ENCODE results near the gene ACTL10. TPM values are rescaled to one million over a fixed set of nuclear protein-coding genes. Genes with fewer than 3 reads are reported as not detected.

Gene ACTL10
- total RNA-seq, 1 donor from 2014 or later, result 26.3 TPM

DNA sequence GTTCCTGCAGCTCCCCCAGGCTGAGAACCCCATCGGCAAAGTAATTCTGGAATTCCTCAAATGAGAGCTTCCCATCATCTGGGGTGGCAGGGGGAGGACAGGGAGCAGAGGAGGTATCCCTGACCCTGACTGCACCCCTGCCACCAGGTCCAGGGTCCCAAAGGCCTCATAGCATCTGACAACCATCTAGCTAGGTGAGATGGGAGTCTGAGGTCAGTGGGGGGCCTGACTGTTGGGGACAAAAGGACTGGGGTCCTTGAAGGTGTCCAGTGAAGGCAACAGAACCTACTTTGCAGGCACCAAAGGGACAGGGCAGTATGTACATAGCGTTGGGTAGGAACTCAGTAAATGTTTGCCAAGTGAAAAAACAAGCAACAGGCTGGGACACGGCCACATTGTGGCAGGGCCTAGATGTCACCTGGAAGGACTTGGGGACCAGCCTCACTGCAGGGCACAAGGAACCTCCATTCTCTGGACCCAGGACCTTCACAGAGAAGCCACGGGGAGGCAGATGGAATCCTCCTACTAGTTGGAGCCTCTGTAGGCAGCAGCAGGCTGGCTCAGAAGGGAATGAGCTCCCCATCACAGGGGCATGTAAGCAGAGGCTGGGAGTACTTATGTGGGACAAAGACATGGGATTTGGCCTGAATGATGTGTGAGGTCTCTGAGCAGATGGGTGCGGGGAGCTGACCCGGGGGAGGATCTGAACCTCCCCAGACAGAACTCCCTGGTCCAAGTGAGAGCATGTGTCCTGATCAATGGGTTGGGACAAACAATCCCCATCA lies 4.2 kb downstream of the ACTL10 start:
- intact Hi-C loops (cut with DNase I), result loop anchor here (5.0 kb wide), 1 partner anchor 441 kb away; the partner anchor contains the start of gene EIF2S2
- no peak for DNase-seq (ENCODE audit: low spot score in 2 of 2)
- Histone ChIP-seq H3K27me3 (no peaks in the 10 kb centered on the region), H3K9me3 (no peaks in the 10 kb centered on the region), H3K27ac (peak overlapping the region; percentile 46 to 97), H3K4me3 (no peak overlapping the region), H3K4me1 (peaks cover 9 to 54% of the 10 kb centered on the region in 2 donors), H3K36me3 (no peaks in the 10 kb centered on the region)
- TF ChIP-seq, protein P1, sequence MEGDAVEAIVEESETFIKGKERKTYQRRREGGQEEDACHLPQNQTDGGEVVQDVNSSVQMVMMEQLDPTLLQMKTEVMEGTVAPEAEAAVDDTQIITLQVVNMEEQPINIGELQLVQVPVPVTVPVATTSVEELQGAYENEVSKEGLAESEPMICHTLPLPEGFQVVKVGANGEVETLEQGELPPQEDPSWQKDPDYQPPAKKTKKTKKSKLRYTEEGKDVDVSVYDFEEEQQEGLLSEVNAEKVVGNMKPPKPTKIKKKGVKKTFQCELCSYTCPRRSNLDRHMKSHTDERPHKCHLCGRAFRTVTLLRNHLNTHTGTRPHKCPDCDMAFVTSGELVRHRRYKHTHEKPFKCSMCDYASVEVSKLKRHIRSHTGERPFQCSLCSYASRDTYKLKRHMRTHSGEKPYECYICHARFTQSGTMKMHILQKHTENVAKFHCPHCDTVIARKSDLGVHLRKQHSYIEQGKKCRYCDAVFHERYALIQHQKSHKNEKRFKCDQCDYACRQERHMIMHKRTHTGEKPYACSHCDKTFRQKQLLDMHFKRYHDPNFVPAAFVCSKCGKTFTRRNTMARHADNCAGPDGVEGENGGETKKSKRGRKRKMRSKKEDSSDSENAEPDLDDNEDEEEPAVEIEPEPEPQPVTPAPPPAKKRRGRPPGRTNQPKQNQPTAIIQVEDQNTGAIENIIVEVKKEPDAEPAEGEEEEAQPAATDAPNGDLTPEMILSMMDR (IDR thresholded peaks at IDR 0.05), result no peak

DNA sequence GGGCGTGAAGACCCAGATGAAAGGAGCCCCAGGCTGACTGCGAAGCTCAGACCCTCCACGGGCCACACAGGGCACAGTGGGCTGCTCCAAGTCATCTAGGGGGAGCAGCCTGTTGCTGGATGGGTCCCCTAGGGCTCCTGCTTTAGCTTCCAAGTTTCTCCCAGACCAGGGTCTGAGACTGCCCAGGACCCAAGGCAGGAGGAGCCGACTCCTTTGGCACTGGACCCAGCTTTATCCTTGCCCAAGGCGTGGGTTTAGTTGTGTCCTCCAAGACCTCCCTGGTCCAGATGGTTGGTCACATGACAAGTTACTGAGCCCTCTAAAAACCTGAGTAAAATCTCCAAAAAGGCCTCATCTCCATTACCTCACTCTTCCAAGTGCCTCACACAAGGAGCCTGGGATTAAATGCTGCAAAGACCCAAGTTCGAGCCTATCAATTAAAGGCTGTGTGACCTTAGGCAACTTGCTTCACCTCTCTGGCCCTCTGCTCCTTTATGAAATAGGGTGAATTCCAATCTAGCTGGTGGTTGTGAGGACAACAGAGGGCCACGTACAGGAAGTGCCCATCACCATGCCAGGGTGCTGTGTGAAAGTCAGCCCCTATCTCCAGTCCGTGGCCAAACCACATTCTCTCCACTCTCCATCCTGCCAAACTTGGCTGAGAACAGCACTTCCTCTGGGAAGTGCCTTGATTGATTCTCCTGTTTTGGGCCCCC lies 5.0 kb downstream of the ACTL10 start:
- intact Hi-C loops (cut with DNase I), result loop anchor here (5.0 kb wide), 1 partner anchor 441 kb away; the partner anchor contains the start of gene EIF2S2
- Histone ChIP-seq H3K4me1 (peaks cover 13 to 54% of the 10 kb centered on the region in 2 donors), H3K4me3 (no peak overlapping the region), H3K27me3 (no peaks in the 10 kb centered on the region), H3K27ac (peak overlapping the region; percentile 46 to 97), H3K9me3 (no peaks in the 10 kb centered on the region), H3K36me3 (no peaks in the 10 kb centered on the region)
- TF ChIP-seq, protein P1 (IDR thresholded peaks at IDR 0.05), result no peak
- no peak for DNase-seq (ENCODE audit: low spot score in 2 of 2)

DNA sequence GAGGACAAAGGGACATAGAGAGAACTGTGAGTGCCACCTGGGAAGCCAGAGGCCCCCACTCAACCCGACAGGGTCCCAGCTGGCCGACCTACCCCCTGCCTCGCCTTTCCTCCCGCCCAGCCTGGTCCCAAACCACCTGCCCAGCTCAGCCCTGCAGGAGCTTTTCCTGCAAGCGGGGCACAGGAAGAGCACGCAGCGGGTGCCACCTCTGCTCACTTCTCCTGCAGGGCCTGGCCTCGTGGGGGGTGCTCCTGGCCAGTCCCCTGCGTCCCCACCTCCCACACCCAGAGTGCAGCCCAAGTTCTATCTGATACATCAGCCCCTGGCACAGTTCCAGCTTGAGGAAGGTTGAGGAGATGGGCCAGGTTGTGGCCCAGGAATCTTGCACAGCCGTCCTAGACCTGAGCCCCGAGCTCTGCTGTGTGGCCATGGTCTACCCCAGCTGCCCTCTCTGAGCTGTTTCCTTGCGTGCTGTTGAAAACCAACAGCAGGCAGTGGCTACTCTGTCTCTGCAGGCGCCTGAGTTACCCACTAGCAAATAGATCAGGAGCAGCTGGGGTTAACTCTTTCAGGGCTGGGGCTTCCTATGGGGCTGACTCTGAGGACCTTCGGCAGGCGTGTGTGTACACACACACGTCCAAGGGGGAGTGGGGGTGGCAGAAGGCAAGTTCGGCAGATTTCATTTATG lies 5.8 kb downstream of the ACTL10 start:
- TF ChIP-seq, protein P1 (IDR thresholded peaks at IDR 0.05), result no peak
- H3K27me3 ChIP-seq, result no peaks in the 10 kb centered on the region
- H3K9me3 ChIP-seq, result no peaks in the 10 kb centered on the region
- intact Hi-C loops (cut with DNase I), result loop anchor here (5.0 kb wide), 1 partner anchor 440 kb away; the partner anchor contains the start of gene EIF2S2
- H3K4me1 ChIP-seq, result peaks cover 12 to 54% of the 10 kb centered on the region in 2 donors
- H3K4me3 ChIP-seq, result peak overlapping the region; percentile 67 to 84
- no peaks in the 10 kb centered on the region for H3K36me3 ChIP-seq
- DNase-seq (ENCODE audit: low spot score in 2 of 2), result no peak
- peak overlapping the region; percentile 96 to 97 for H3K27ac ChIP-seq

DNA sequence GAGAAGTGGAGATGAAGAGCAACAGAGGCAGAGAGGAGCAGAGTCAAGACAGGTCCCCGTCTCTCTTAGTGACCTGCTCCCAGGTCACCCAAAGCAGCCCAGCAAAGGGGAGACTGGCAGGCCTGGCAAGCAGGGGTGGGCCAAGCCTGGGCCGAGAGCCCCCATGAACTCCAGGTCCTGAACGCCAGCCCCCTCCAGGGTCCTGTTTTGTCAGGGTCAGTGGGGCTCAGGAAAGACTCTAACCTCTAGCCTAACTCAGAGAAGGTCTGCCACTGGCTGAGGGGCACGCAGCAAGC lies 6.3 kb downstream of the ACTL10 start:
- Histone ChIP-seq H3K9me3 (no peaks in the 10 kb centered on the region), H3K4me3 (peak overlapping the region; percentile 67 to 84), H3K27me3 (no peaks in the 10 kb centered on the region), H3K27ac (peak overlapping the region; percentile 96 to 97), H3K36me3 (no peaks in the 10 kb centered on the region), H3K4me1 (peaks cover 9 to 52% of the 10 kb centered on the region in 2 donors)
- TF ChIP-seq, protein P1 (IDR thresholded peaks at IDR 0.05), result no peak
- DNase-seq (ENCODE audit: low spot score in 2 of 2), result no peak
- intact Hi-C loops (cut with DNase I), result loop anchor here (5.0 kb wide), 1 partner anchor 439 kb away; the partner anchor contains the start of gene EIF2S2

DNA sequence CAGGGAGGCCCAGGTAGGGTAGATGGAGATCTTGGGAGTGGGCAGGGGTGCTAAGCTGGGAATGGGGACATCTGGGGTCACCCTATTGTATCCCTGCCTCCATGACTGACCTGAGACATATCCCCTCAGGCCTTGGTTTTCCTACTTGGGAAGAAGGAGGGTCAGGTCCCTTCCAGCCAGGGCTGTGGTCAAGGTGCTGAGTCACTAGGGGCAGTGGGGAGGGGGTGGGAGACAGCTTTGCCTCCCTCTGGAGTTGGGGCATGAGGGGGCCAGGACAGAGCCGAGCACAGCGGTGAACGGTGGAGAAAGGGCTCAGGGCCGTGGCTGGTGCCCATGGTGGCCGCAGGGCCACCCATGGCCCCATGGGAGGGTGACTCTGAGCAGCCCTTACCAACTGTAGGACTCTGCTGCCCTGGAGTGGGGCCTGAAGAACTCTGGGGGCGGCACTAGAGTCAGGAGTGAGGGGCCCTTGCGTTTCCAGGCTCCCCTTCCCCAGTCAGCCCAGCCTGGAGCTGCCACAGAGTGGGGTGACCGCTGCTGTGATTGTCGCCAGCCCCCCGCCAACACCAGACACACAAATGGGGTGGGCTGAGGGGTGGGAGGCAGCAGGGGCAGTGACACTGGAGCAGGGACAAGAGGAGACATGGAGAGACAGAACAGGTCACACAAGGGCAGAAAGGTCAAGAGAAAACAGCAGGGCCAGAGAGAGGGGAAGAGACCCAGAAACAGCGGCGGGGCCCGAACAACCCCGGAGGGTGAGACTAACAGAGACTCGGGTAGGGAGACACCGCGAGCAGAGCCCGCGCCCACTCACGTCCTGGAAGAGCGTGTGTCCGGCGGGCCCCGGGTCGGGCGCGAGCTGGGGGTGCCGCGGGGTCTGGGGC lies 6.9 kb downstream of the ACTL10 start:
- TF ChIP-seq, protein P1 (IDR thresholded peaks at IDR 0.05), result no peak
- no peaks in the 10 kb centered on the region for H3K27me3 ChIP-seq
- no peaks in the 10 kb centered on the region for H3K9me3 ChIP-seq
- H3K4me3 ChIP-seq, result peak overlapping the region; percentile 67 to 84
- no peaks in the 10 kb centered on the region for H3K36me3 ChIP-seq
- H3K27ac ChIP-seq, result peak overlapping the region; percentile 96 to 97
- no peak for DNase-seq (ENCODE audit: low spot score in 2 of 2)
- intact Hi-C loops (cut with DNase I), result loop anchor here (2.0 to 5.0 kb wide), 2 partner anchors 59 to 439 kb away; partner anchors contain the start of gene EIF2S2
- H3K4me1 ChIP-seq, result peaks cover 9 to 49% of the 10 kb centered on the region in 2 donors

Measured in ascending aorta (tissue), 2 donors.